ENCODE data around the gene FAM81A. TPM values are rescaled to one million over a fixed set of nuclear protein-coding genes. Genes with fewer than 3 reads are reported as not detected.

The FAM81A gene
- total and polyA plus RNA-seq, 11 donors: 0.91 to 4.6 (median 3.2) TPM

- Histone ChIP-seq H3K36me3 (no peaks in the 10 kb centered on the region), H3K4me1 (peaks cover 0 to 20% (median 0%) of the 10 kb centered on the region in 12 donors), H3K27ac (no peak overlapping the region), H3K9me3 (no peaks in the 10 kb centered on the region), H3K4me3 (no peak overlapping the region), H3K27me3 (peaks cover 0 to 3% (median 0%) of the 10 kb centered on the region in 9 donors)
- TF ChIP-seq CTCF (IDR thresholded peaks at IDR 0.05): no peak
- TF ChIP-seq POLR2A (IDR thresholded peaks at IDR 0.05): no peak
- intact Hi-C loops (cut with DNase I): no loop called here
- no peak for DNase-seq
- 86 to 92% (median 88%) methylated on average over 9 of the region's 9 CpGs for WGBS, 4 donors
- no peak for ATAC-seq
These were observed 43.8 kb upstream of the FAM81A start for GRCh38 chr15:59394166-59394661.

GRCh38 chr15:59396211-59396610 lies 41.8 kb upstream of the FAM81A start:
- H3K27ac ChIP-seq: no peak overlapping the region
- TF ChIP-seq POLR2A (IDR thresholded peaks at IDR 0.05): no peak
- intact Hi-C loops (cut with DNase I): no loop called here
- H3K36me3 ChIP-seq: no peaks in the 10 kb centered on the region
- no peak overlapping the region for H3K4me3 ChIP-seq
- peaks cover 0 to 38% (median 0%) of the 10 kb centered on the region in 12 donors for H3K4me1 ChIP-seq
- ATAC-seq: no peak
- H3K9me3 ChIP-seq: no peaks in the 10 kb centered on the region
- H3K27me3 ChIP-seq: peaks cover 0 to 3% (median 0%) of the 10 kb centered on the region in 9 donors
- WGBS, 4 donors: 67 to 84% (median 74%) methylated on average over 3 of the region's 3 CpGs
- DNase-seq: no peak

- ATAC-seq: no peak
- DNase-seq: no peak
- Histone ChIP-seq H3K27me3 (peaks cover 0 to 3% (median 0%) of the 10 kb centered on the region in 9 donors), H3K36me3 (no peaks in the 10 kb centered on the region), H3K9me3 (no peaks in the 10 kb centered on the region), H3K27ac (no peak overlapping the region), H3K4me3 (no peak overlapping the region), H3K4me1 (peaks cover 0 to 35% (median 0%) of the 10 kb centered on the region in 12 donors)
- WGBS, 4 donors: 58 to 66% (median 63%) methylated on average over 3 of the region's 3 CpGs
- intact Hi-C loops (cut with DNase I): no loop called here
- TF ChIP-seq CTCF (IDR thresholded peaks at IDR 0.05): no peak
- TF ChIP-seq POLR2A (IDR thresholded peaks at IDR 0.05): no peak
These were observed 41.3 kb upstream of the FAM81A start for GRCh38 chr15:59396679-59397078.

GRCh38 chr15:59398220-59398619 lies 39.8 kb upstream of the FAM81A start:
- Histone ChIP-seq H3K27me3 (peaks cover 0 to 3% (median 0%) of the 10 kb centered on the region in 9 donors), H3K36me3 (no peaks in the 10 kb centered on the region), H3K4me3 (no peak overlapping the region), H3K4me1 (peaks cover 0 to 34% (median 0%) of the 10 kb centered on the region in 12 donors), H3K9me3 (no peaks in the 10 kb centered on the region), H3K27ac (peak overlapping the region in 1 of 12 donors; percentile 32)
- ATAC-seq (peak in 1 of 4 donors; percentile 55), DNase-seq (no peak)
- TF ChIP-seq POLR2A (IDR thresholded peaks at IDR 0.05) (no peak), CTCF (IDR thresholded peaks at IDR 0.05) (no peak)
- intact Hi-C loops (cut with DNase I): no loop called here
- 47 to 82% (median 51%) methylated on average over 1 of the region's 1 CpG for WGBS, 4 donors

Data from heart left ventricle (tissue), 16 donors.